H1 (cell line): ENCODE data around the gene GSAP. TPM values are rescaled to one million over a fixed set of nuclear protein-coding genes. Genes with fewer than 3 reads are reported as not detected.

Experiments
- CTCF ChIA-PET: fragments of 300-600 bp; sonication (Branson Sonifier 250); formaldehyde crosslinking; loops from one replicate; lab custom pipeline; 2021; ENCODE audit not compliant: partially characterized antibody; lab: Charles Lee
- POLR2A ChIA-PET: fragments of 300-600 bp; sonication (Branson Sonifier 250); formaldehyde crosslinking; loops from one replicate; lab custom pipeline; 2021; ENCODE audit warnings: inconsistent platforms; ENCODE audit not compliant: partially characterized antibody; lab: Charles Lee
- DNase-seq, 2 experiments: peaks; one replicate each; pipeline versions ENCODE4 v3.0.0 to v3.0.0-alpha.2; 2010 to 2022; ENCODE audit warnings: low spot score in 2 of 2, low read depth in 1 of 2, mixed read lengths in 1 of 2
- FAIRE-seq: peaks from 2 replicates; lab custom pipeline; 2011; peaks lifted over from hg19 to GRCh38; lab: Jason Lieb, UNC
- H2AFZ ChIP-seq: 2 replicates; pipeline ENCODE4 v1.8.1; 2012; ENCODE audit warnings: low read length, inconsistent platforms
- H2AK5ac ChIP-seq: 2 replicates; pipeline ENCODE4 v1.6.1; 2013; ENCODE audit warnings: low read depth, low read length
- H2BK120ac ChIP-seq: replicated peaks from 2 replicates; pipeline ENCODE3; 2013; ENCODE audit warnings: low read depth, low read length, inconsistent platforms
- H2BK12ac ChIP-seq: 2 replicates; pipeline ENCODE4 v1.6.1; 2013; ENCODE audit warnings: low read depth, low read length
- H2BK15ac ChIP-seq: 2 replicates; pipeline ENCODE4 v1.6.1; 2013; ENCODE audit warnings: low read length
- H2BK20ac ChIP-seq: 2 replicates; pipeline ENCODE4 v1.6.1; 2013; ENCODE audit warnings: low read length
- H2BK5ac ChIP-seq: 2 replicates; pipeline ENCODE4 v1.6.1; 2013; ENCODE audit warnings: low read depth, low read length
- H3K14ac ChIP-seq: 2 replicates; pipeline ENCODE4 v1.6.1; 2013; ENCODE audit warnings: inconsistent platforms; ENCODE audit not compliant: insufficient read length
- H3K18ac ChIP-seq: 2 replicates; pipeline ENCODE4 v1.6.1; 2013; ENCODE audit warnings: low read length; ENCODE audit errors: extremely low read depth
- H3K23ac ChIP-seq: 2 replicates; pipeline ENCODE4 v1.6.1; 2013; ENCODE audit warnings: inconsistent platforms; ENCODE audit not compliant: insufficient read length
- H3K23me2 ChIP-seq: 2 replicates; pipeline ENCODE4 v1.6.1; 2013; ENCODE audit warnings: low read depth, low read length
- H3K27ac ChIP-seq: 2 replicates; pipeline ENCODE4 v1.6.1; 2011; ENCODE audit warnings: low read depth, low read length, inconsistent platforms
- H3K27me3 ChIP-seq, 4 experiments: replicated peaks in 1 of 4; 1 replicate in 1 of 4; 2 replicates in 3 of 4; pipeline versions ENCODE4 v1.6.1 to v1.8.1; 2011 to 2013; ENCODE audit warnings: low read length in 3 of 4, mild to moderate bottlenecking in 3 of 4, inconsistent platforms in 2 of 4, mixed read lengths in 2 of 4, moderate library complexity in 1 of 4; ENCODE audit not compliant: control insufficient read depth in 3 of 4, insufficient read depth in 3 of 4; ENCODE audit errors: extremely low read depth in 1 of 4
- H3K36me3 ChIP-seq, 4 experiments: 2 replicates each; pipeline versions ENCODE4 v1.6.1 to v1.8.1; 2011 to 2013; ENCODE audit warnings: mild to moderate bottlenecking in 4 of 4, low read length in 3 of 4, moderate library complexity in 2 of 4, control low read depth in 1 of 4, inconsistent platforms in 1 of 4; ENCODE audit not compliant: insufficient read depth in 4 of 4, control insufficient read depth in 2 of 4
- H3K4ac ChIP-seq: replicated peaks from 2 replicates; pipeline ENCODE3; 2013; ENCODE audit warnings: low read length, low read depth, mixed read lengths, inconsistent platforms; ENCODE audit not compliant: insufficient read length
- H3K4me1 ChIP-seq, 4 experiments: replicated peaks in 1 of 4; 1 replicate in 1 of 4; 2 replicates in 3 of 4; pipeline versions ENCODE4 v1.6.1 to v1.8.1; 2011 to 2013; ENCODE audit warnings: low read length in 3 of 4, inconsistent platforms in 2 of 4, mixed read lengths in 1 of 4; ENCODE audit not compliant: insufficient read depth in 4 of 4, control insufficient read depth in 3 of 4
- H3K4me2 ChIP-seq, 2 experiments: 2 replicates each; pipeline versions ENCODE4 v1.6.1 to v1.8.1; 2011 to 2013; ENCODE audit warnings: low read depth in 2 of 2, low read length in 2 of 2, control low read depth in 1 of 2, inconsistent platforms in 1 of 2, mild to moderate bottlenecking in 1 of 2; ENCODE audit not compliant: insufficient read depth in 1 of 2
- H3K4me3 ChIP-seq, 4 experiments: fragments of 200-600, 300-600 bp in 1 of 4; sonication (generic), shearing (Covaris generic), sonication (Bioruptor Twin) in 1 of 4; 2 replicates each; pipeline versions ENCODE4 v1.5.1 to v1.8.1; 2011 to 2016; ENCODE audit warnings: low read length in 4 of 4, low read depth in 3 of 4, control low read depth in 2 of 4, inconsistent platforms in 2 of 4, mild to moderate bottlenecking in 2 of 4, mixed read lengths in 1 of 4, moderate library complexity in 1 of 4; ENCODE audit not compliant: insufficient read depth in 2 of 4; ENCODE audit errors: extremely low read depth in 1 of 4
- H3K56ac ChIP-seq: replicated peaks from 2 replicates; pipeline ENCODE3; 2013; ENCODE audit warnings: low read depth, mild to moderate bottlenecking, mixed read lengths, low read length, inconsistent platforms; ENCODE audit not compliant: insufficient read length
- H3K79me1 ChIP-seq: 2 replicates; pipeline ENCODE4 v1.6.1; 2013; ENCODE audit warnings: low read depth, low read length, control low read depth
- H3K79me2 ChIP-seq, 2 experiments: 2 replicates each; pipeline versions ENCODE4 v1.6.1 to v1.8.1; 2012 to 2013; ENCODE audit warnings: low read length in 2 of 2, mild to moderate bottlenecking in 2 of 2, inconsistent platforms in 1 of 2; ENCODE audit not compliant: insufficient read depth in 2 of 2, control insufficient read depth in 1 of 2
- H3K9ac ChIP-seq, 4 experiments: replicated peaks in 1 of 4; 1 replicate in 1 of 4; 2 replicates in 3 of 4; pipeline versions ENCODE4 v1.6.1 to v1.8.1; 2011 to 2013; ENCODE audit warnings: low read depth in 3 of 4, low read length in 3 of 4, control low read depth in 2 of 4, mild to moderate bottlenecking in 2 of 4, moderate library complexity in 2 of 4, inconsistent platforms in 1 of 4; ENCODE audit errors: extremely low read depth in 1 of 4
- H3K9me3 ChIP-seq, 2 experiments: 2 replicates each; pipeline versions ENCODE4 v1.6.1 to v1.8.1; 2012 to 2013; ENCODE audit warnings: mild to moderate bottlenecking in 2 of 2, moderate library complexity in 2 of 2, control low read depth in 1 of 2, inconsistent platforms in 1 of 2, low read depth in 1 of 2, low read length in 1 of 2, mixed read lengths in 1 of 2; ENCODE audit not compliant: insufficient read depth in 2 of 2
- H4K20me1 ChIP-seq, 2 experiments: replicated peaks in 1 of 2; 2 replicates each; pipeline versions ENCODE3 to v1.8.1; 2011 to 2013; ENCODE audit warnings: inconsistent platforms in 2 of 2, low read length in 2 of 2, mild to moderate bottlenecking in 1 of 2; ENCODE audit not compliant: insufficient read depth in 2 of 2, control insufficient read depth in 1 of 2
- H4K5ac ChIP-seq: 2 replicates; pipeline ENCODE4 v1.6.1; 2013; ENCODE audit warnings: low read length, low read depth, mixed read lengths, inconsistent platforms; ENCODE audit not compliant: insufficient read length
- H4K8ac ChIP-seq: 2 replicates; pipeline ENCODE4 v1.8.0; 2013; ENCODE audit warnings: mild to moderate bottlenecking, moderate library complexity, low read length, inconsistent platforms; ENCODE audit not compliant: insufficient read depth; ENCODE audit errors: extremely low read depth
- H4K91ac ChIP-seq: replicated peaks from 2 replicates; pipeline ENCODE3; 2013; ENCODE audit warnings: low read length, mixed read lengths, inconsistent platforms; ENCODE audit not compliant: insufficient read length
- BACH1 ChIP-seq: IDR thresholded peaks from 2 replicates; pipeline ENCODE4 v1.6.1; 2012; ENCODE audit warnings: low read length, improper control_type of control experiment
- BCL11A ChIP-seq, 2 experiments: IDR thresholded peaks; one replicate each; pipeline ENCODE4 v1.6.1; 2011; ENCODE audit warnings: low read depth in 2 of 2, low read length in 2 of 2, mild to moderate bottlenecking in 2 of 2
- EP300 ChIP-seq, 2 experiments: IDR thresholded peaks; 1 replicate in 1 of 2; 2 replicates in 1 of 2; pipeline ENCODE4 v1.6.1; 2011 to 2012; ENCODE audit warnings: low read depth in 2 of 2, low read length in 2 of 2, mild to moderate bottlenecking in 2 of 2, borderline replicate concordance in 1 of 2, inconsistent platforms in 1 of 2, moderate library complexity in 1 of 2
- GTF2F1 ChIP-seq: IDR thresholded peaks from 2 replicates; pipeline ENCODE4 v1.6.1; 2012; ENCODE audit warnings: low read depth, low read length, improper control_type of control experiment, borderline replicate concordance
- HDAC6 ChIP-seq: IDR thresholded peaks from one replicate; pipeline ENCODE4 v1.7.1; 2012; ENCODE audit warnings: low read depth, mild to moderate bottlenecking, inconsistent platforms, low read length, moderate library complexity
- KDM5A ChIP-seq: fragments of 200-600 bp; IDR thresholded peaks from 2 replicates; pipeline ENCODE4 v1.7.1; 2012; ENCODE audit warnings: mild to moderate bottlenecking, low read length, inconsistent platforms, mixed read lengths
- MAFK ChIP-seq: IDR thresholded peaks from 2 replicates; pipeline ENCODE4 v1.6.1; 2012; ENCODE audit warnings: low read depth, mild to moderate bottlenecking, improper control_type of control experiment, low read length
- MAX ChIP-seq: IDR thresholded peaks from 2 replicates; pipeline ENCODE4 v1.6.1; 2012; ENCODE audit warnings: inconsistent platforms
- RBBP5 ChIP-seq: IDR thresholded peaks from 2 replicates; pipeline ENCODE4 v1.7.1; 2012; ENCODE audit warnings: low read depth, mild to moderate bottlenecking, inconsistent platforms, low read length, moderate library complexity, borderline replicate concordance
- RXRA ChIP-seq: IDR thresholded peaks from 2 replicates; pipeline ENCODE4 v1.6.1; 2011; ENCODE audit warnings: low read depth, mild to moderate bottlenecking, low read length, moderate library complexity; ENCODE audit not compliant: insufficient read depth
- SAP30 ChIP-seq: fragments of 300-600 bp; sonication (generic); IDR thresholded peaks from 2 replicates; pipeline ENCODE4 v1.7.1; 2012; ENCODE audit warnings: low read length, moderate library complexity, mild to moderate bottlenecking, inconsistent platforms; ENCODE audit not compliant: insufficient read depth, insufficient replicate concordance
- SIRT6 ChIP-seq: IDR thresholded peaks from one replicate; pipeline ENCODE4 v1.7.1; 2012; ENCODE audit warnings: low read length, inconsistent platforms
- SP1 ChIP-seq: IDR thresholded peaks from 2 replicates; pipeline ENCODE4 v1.6.1; 2011; ENCODE audit warnings: low read depth, low read length
- SP4 ChIP-seq: IDR thresholded peaks from 2 replicates; pipeline ENCODE4 v1.6.1; 2012; ENCODE audit warnings: low read length, inconsistent platforms
- WGBS, 2 experiments: shearing (Covaris generic) in 1 of 2; methylation state at CpG; one replicate each; pipeline versions ENCODE4 v1.1.6 to v1.1.7; 2013 to 2015; ENCODE audit warnings: low lambda C conversion rate in 2 of 2, mixed read lengths in 2 of 2, inconsistent platforms in 1 of 2, low coverage in 1 of 2, missing lambda C conversion rate in 1 of 2; ENCODE audit not compliant: insufficient replicate concordance in 2 of 2, insufficient coverage in 1 of 2, insufficient read length in 1 of 2; ENCODE audit errors: extremely low coverage in 1 of 2, missing lambda C conversion rate in 1 of 2; 5-methylcytosine and 5-hydroxymethylcytosine counted together
- polyA plus RNA-seq, 7 experiments: library from polyadenylated mRNA; depleted of rRNA in 3 of 7; stranded (reverse) in 5 of 7; unstranded in 2 of 7; fragments of >200 nt in 5 of 7; fragments of 200-250 nt in 2 of 7; gene quantifications; 1 replicate in 5 of 7; 2 replicates in 1 of 7; 4 replicates in 1 of 7; pipeline versions ENCODE4 v1.2.1 to v1.2.3, GENCODE V29; 2011 to 2013; ENCODE audit warnings: missing spikeins in 2 of 7, mixed read lengths in 2 of 7
- total RNA-seq: library from RNA; stranded (reverse); fragmentation: NEBNext Ultra II Directional; extraction: Animal tissue kit (Norgen Biotek cat#: 25700); gene quantifications from 2 replicates; pipeline ENCODE4 v1.2.1, GENCODE V29; 2021

The GSAP gene
- total and polyA plus RNA-seq, 2 of the 8 experiments (the other 6 are each of a cell fraction or from before 2014, with no cell fraction given) = 0.93 to 2.1 TPM

GRCh38 chr7:77388055-77388641, 28.0 kb downstream of the GSAP start:
- H3K18ac ChIP-seq = no peak overlapping the region
- H3K79me1 ChIP-seq = no peaks in the 10 kb centered on the region
- H3K14ac ChIP-seq = no peak overlapping the region
- no peak overlapping the region for H3K27ac ChIP-seq
- H3K4me1 ChIP-seq = peaks cover 0 to 8% (median 3%) of the 10 kb centered on the region in 4 experiments; a peak in 3 of 7 replicates
- CTCF ChIA-PET = no interaction called here
- H2BK15ac ChIP-seq = no peak overlapping the region
- H3K9ac ChIP-seq = no peak overlapping the region
- no peaks in the 10 kb centered on the region for H3K79me2 ChIP-seq
- H2BK120ac ChIP-seq = no peak overlapping the region
- H4K8ac ChIP-seq = no peak overlapping the region
- peaks cover 0 to 4% (median 0%) of the 10 kb centered on the region in 4 experiments; a peak in 1 of 8 replicates for H3K36me3 ChIP-seq
- no peaks in the 10 kb centered on the region for H4K20me1 ChIP-seq
- H3K9me3 ChIP-seq = no peaks in the 10 kb centered on the region
- no peak for FAIRE-seq
- no peak overlapping the region for H2AFZ ChIP-seq
- DNase-seq = no peak
- no peak overlapping the region for H3K56ac ChIP-seq
- H2BK5ac ChIP-seq = no peak overlapping the region
- no peaks in the 10 kb centered on the region for H3K23me2 ChIP-seq
- no peak overlapping the region for H3K23ac ChIP-seq
- H4K5ac ChIP-seq = no peak overlapping the region
- WGBS, 2 experiments = 80% methylated on average over 5 of the region's 5 CpGs; no CpG with 5 or more reads in 1 of the 2 experiments
- H2BK12ac ChIP-seq = no peak overlapping the region
- no peak overlapping the region for H3K4me3 ChIP-seq
- TF ChIP-seq EP300 (IDR thresholded peaks at IDR 0.05; ENCODE audit: borderline replicate concordance in 1 of 2, low read depth in 2 of 2, low read length in 2 of 2) (no peak), SP1 (no peak), SIRT6 (no peak), RBBP5 (no peak), BACH1 (no peak), HDAC6 (no peak), GTF2F1 (no peak), MAFK (no peak), SAP30 (no peak), SP4 (no peak), KDM5A (no peak), RXRA (no peak), BCL11A (IDR thresholded peaks at IDR 0.05; ENCODE audit: low read depth in 2 of 2, low read length in 2 of 2) (no peak), MAX (no peak)
- no peak overlapping the region for H3K4ac ChIP-seq
- no peak overlapping the region for H2AK5ac ChIP-seq
- H3K4me2 ChIP-seq = no peak overlapping the region
- POLR2A ChIA-PET = interaction anchor here (1.5 kb wide), 1 partner anchor 9 kb away, joined by 3 read pairs; no protein-coding TSS in a partner anchor
- no peak overlapping the region for H2BK20ac ChIP-seq
- H3K27me3 ChIP-seq = no peaks in the 10 kb centered on the region
- no peak overlapping the region for H4K91ac ChIP-seq
